ENCODE data around the gene KRTAP4-12. TPM values are rescaled to one million over a fixed set of nuclear protein-coding genes. Genes with fewer than 3 reads are reported as not detected.

KRTAP4-12 gene
- total and polyA plus RNA-seq, 2 donors (not counting 1 experiment from before 2014, with no cell fraction given): 0.12 TPM; not detected in 1

DNA sequence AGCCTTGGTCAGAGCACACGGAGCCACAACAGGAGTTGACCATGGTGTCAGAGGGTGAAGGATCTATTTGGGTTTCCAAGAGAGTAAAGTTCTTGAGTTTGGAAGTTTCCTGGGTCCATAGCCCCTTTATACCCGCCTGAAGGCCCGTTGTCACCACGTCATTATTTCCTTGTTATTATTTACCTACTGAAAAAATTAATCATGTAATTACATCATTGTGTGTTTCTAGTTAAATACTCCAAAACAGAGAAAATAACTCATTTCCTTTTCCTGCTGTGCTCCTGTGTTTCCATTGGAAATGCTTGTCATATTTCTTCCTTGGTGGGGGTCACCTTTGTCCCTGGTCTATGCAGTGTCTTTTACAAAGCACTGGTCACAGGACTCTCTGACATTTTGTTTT, 25.9 kb downstream of the KRTAP4-12 start, which contains the start of gene KRTAP4-8:
TSS of gene KRTAP4-8 (minus strand) at position 101 of the 400 bp plus-strand sequence. CDS start at position 43, 58 bp downstream.
- no peak for ATAC-seq (ENCODE audit: low read depth)
- Histone ChIP-seq H3K4me2 (replicated peaks; ENCODE audit: low read depth, low read length, poor library complexity, severe bottlenecking) (no peak within 1 kb of the TSS), H3K9ac (ENCODE audit: low read length) (no peak within 1 kb of the TSS), H3K4me1 (ENCODE audit: control insufficient read depth in 2 of 2, insufficient read depth in 2 of 2, low read length in 2 of 2) (peaks cover 4 to 7% of the 10 kb centered on the region in 2 donors), H4K20me1 (ENCODE audit: control insufficient read depth, insufficient read depth, low read length, poor library complexity, severe bottlenecking) (no peaks in the 10 kb centered on the region), H2AFZ (ENCODE audit: insufficient read depth, low read depth, low read length, poor library complexity, severe bottlenecking) (no peak within 1 kb of the TSS), H3K9me3 (ENCODE audit: control extremely low read depth in 1 of 3, control insufficient read depth in 2 of 3, insufficient read depth in 1 of 3, low read length in 2 of 3) (peaks cover 0 to 15% (median 0%) of the 10 kb centered on the region in 3 donors), H3K27me3 (replicated peaks in 1 of 4; ENCODE audit: control extremely low read depth in 1 of 4, control insufficient read depth in 3 of 4, insufficient read depth in 4 of 4, low read length in 3 of 4) (peaks cover 0 to 5% (median 0%) of the 10 kb centered on the region in 4 experiments), H3K79me2 (ENCODE audit: control insufficient read depth, insufficient read depth, low read length) (no peaks in the 10 kb centered on the region), H3K36me3 (replicated peaks in 1 of 2; ENCODE audit: control extremely low read depth in 1 of 2, control insufficient read depth in 1 of 2, extremely low read depth in 1 of 2, insufficient read depth in 2 of 2, low read length in 1 of 2) (no peaks in the 10 kb centered on the region), H3K27ac (ENCODE audit: low read length in 2 of 2) (no peak within 1 kb of the TSS), H3K4me3 (ENCODE audit: control extremely low read depth in 1 of 5, extremely low read depth in 1 of 5, insufficient read depth in 1 of 5, low read depth in 2 of 5, low read length in 4 of 5) (no peak within 1 kb of the TSS)
- intact Hi-C loops (cut with micrococcal nuclease): no loop called here
- H3K4me3 Mint-ChIP-seq: no peak within 1 kb of the TSS
- H3K27me3 Mint-ChIP-seq: peaks cover 31% of the 10 kb centered on the region
- no peak for DNase-seq
- no peak within 1 kb of the TSS for H3K27ac Mint-ChIP-seq
- peaks cover 8% of the 10 kb centered on the region for H3K4me1 Mint-ChIP-seq
- POLR2A ChIA-PET: no interaction called here
- CTCF ChIA-PET: no interaction called here
- no peak for TF ChIP-seq EZH2 (IDR thresholded peaks at IDR 0.05; ENCODE audit: borderline replicate concordance, insufficient read depth, low read depth, low read length, poor library complexity, severe bottlenecking)
- TF ChIP-seq CTCF (IDR thresholded peaks at IDR 0.05): no peak
- 100% methylated on average over 1 of the region's 4 CpGs for WGBS (ENCODE audit: insufficient coverage)
- H3K9me3 Mint-ChIP-seq (ENCODE audit: insufficient read depth): peaks cover 1% of the 10 kb centered on the region

GRCh38 chr17:41096055-41096454, 27.9 kb downstream of the KRTAP4-12 start:
- H3K27ac Mint-ChIP-seq: no peak overlapping the region

More at GRCh38 chr17:41096055-41096454, 27.9 kb downstream of the KRTAP4-12 start:
- Histone ChIP-seq H3K4me3 (ENCODE audit: control extremely low read depth in 1 of 5, extremely low read depth in 1 of 5, insufficient read depth in 1 of 5, low read depth in 2 of 5, low read length in 4 of 5) (no peak overlapping the region), H3K27me3 (replicated peaks in 1 of 4; ENCODE audit: control extremely low read depth in 1 of 4, control insufficient read depth in 3 of 4, insufficient read depth in 4 of 4, low read length in 3 of 4) (peaks cover 0 to 5% (median 0%) of the 10 kb centered on the region in 4 experiments), H3K36me3 (replicated peaks in 1 of 2; ENCODE audit: control extremely low read depth in 1 of 2, control insufficient read depth in 1 of 2, extremely low read depth in 1 of 2, insufficient read depth in 2 of 2, low read length in 1 of 2) (no peaks in the 10 kb centered on the region), H3K4me2 (replicated peaks; ENCODE audit: low read depth, low read length, poor library complexity, severe bottlenecking) (no peak overlapping the region), H2AFZ (ENCODE audit: insufficient read depth, low read depth, low read length, poor library complexity, severe bottlenecking) (no peak overlapping the region), H3K9me3 (ENCODE audit: control extremely low read depth in 1 of 3, control insufficient read depth in 2 of 3, insufficient read depth in 1 of 3, low read length in 2 of 3) (peaks cover 0 to 11% (median 0%) of the 10 kb centered on the region in 3 donors), H3K27ac (ENCODE audit: low read length in 2 of 2) (no peak overlapping the region), H4K20me1 (ENCODE audit: control insufficient read depth, insufficient read depth, low read length, poor library complexity, severe bottlenecking) (no peaks in the 10 kb centered on the region), H3K79me2 (ENCODE audit: control insufficient read depth, insufficient read depth, low read length) (no peaks in the 10 kb centered on the region), H3K9ac (ENCODE audit: low read length) (no peak overlapping the region), H3K4me1 (ENCODE audit: control insufficient read depth in 2 of 2, insufficient read depth in 2 of 2, low read length in 2 of 2) (peaks cover 4 to 7% of the 10 kb centered on the region in 2 donors)
- intact Hi-C loops (cut with micrococcal nuclease): no loop called here
- peaks cover 29% of the 10 kb centered on the region for H3K27me3 Mint-ChIP-seq
- ChIA-PET CTCF (no interaction called here), POLR2A (no interaction called here)
- ATAC-seq (ENCODE audit: low read depth) (no peak), DNase-seq (no peak)
- H3K9me3 Mint-ChIP-seq (ENCODE audit: insufficient read depth): peaks cover 2% of the 10 kb centered on the region
- no peak overlapping the region for H3K4me3 Mint-ChIP-seq
- 88% methylated on average over 5 of the region's 7 CpGs for WGBS (ENCODE audit: insufficient coverage)
- TF ChIP-seq EZH2 (IDR thresholded peaks at IDR 0.05; ENCODE audit: borderline replicate concordance, insufficient read depth, low read depth, low read length, poor library complexity, severe bottlenecking) (no peak), CTCF (IDR thresholded peaks at IDR 0.05) (no peak)
- H3K4me1 Mint-ChIP-seq: peaks cover 8% of the 10 kb centered on the region
